ENCODE results near the gene DUSP15. TPM values are rescaled to one million over a fixed set of nuclear protein-coding genes. Genes with fewer than 3 reads are reported as not detected.

DUSP15 gene
- total and polyA plus RNA-seq, 2 of the 4 experiments (the other 2 are of a cell fraction) = not detected

DNA sequence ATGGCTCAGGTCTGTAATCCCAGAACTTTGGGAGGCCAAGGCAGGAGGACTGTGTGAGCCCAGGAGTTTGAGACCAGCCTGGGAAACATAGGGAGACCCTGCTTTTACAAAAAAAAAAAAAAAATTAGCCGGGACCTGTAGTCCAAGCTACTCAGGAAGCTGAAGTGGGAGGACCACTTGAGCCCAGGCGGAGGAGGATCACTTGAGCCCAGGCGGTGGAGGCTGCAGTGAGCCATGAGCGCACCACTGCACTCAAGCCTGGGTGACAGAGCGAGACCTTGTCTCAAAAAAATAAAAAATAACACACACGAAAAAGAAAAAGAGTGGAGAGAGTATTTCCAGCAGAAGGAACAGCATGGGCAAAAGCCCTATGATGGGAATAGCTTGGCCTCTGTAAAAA, 2.1 kb upstream of the DUSP15 start:
- dilution Hi-C loops (cut with HindIII; ENCODE audit: low sequenced_read_pairs, unreplicated experiment) = no loop called here
- H3K9me3 ChIP-seq (ENCODE audit: control insufficient read depth, insufficient read depth, low read length) = peaks cover 2% of the 10 kb centered on the region; the same call in 1 of the 2 replicates
- no peak overlapping the region for H2AK9ac ChIP-seq (replicated peaks; ENCODE audit: low read depth, low read length, poor library complexity)
- TF ChIP-seq CHD1 (IDR thresholded peaks at IDR 0.05; ENCODE audit: low read depth, low read length) (no peak), SMC3 (IDR thresholded peaks at IDR 0.05; ENCODE audit: low read depth, low read length) (no peak), RFX5 (IDR thresholded peaks at IDR 0.05; ENCODE audit: low read depth, low read length) (no peak), MAFK (IDR thresholded peaks at IDR 0.05; ENCODE audit: low read depth, low read length) (no peak), NFE2L2 (IDR thresholded peaks at IDR 0.05; ENCODE audit: low read depth, low read length) (no peak)
- TF ChIP-seq, protein P1, sequence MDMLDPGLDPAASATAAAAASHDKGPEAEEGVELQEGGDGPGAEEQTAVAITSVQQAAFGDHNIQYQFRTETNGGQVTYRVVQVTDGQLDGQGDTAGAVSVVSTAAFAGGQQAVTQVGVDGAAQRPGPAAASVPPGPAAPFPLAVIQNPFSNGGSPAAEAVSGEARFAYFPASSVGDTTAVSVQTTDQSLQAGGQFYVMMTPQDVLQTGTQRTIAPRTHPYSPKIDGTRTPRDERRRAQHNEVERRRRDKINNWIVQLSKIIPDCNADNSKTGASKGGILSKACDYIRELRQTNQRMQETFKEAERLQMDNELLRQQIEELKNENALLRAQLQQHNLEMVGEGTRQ (IDR thresholded peaks at IDR 0.05; ENCODE audit: low read depth, low read length) = no peak
- no peak overlapping the region for H3K27ac ChIP-seq (ENCODE audit: insufficient read depth, low read length)
- no peak overlapping the region for H2BK20ac ChIP-seq (ENCODE audit: low read depth, low read length)
- no peak overlapping the region for H2BK15ac ChIP-seq (ENCODE audit: low read depth, low read length)
- no peaks in the 10 kb centered on the region for H3K36me3 ChIP-seq (ENCODE audit: control insufficient read depth, insufficient read depth, low read length)
- H4K5ac ChIP-seq (ENCODE audit: low read depth, low read length) = no peak overlapping the region
- in situ Hi-C loops (cut with MboI; ENCODE audit: low sequenced_read_pairs) = no loop called here
- H2AK5ac ChIP-seq (ENCODE audit: low read depth, low read length) = no peak overlapping the region
- intact Hi-C loops (cut with micrococcal nuclease) = no loop called here
- no peak overlapping the region for H3K18ac ChIP-seq (ENCODE audit: low read depth, low read length)
- ChIA-PET CTCF (interaction anchor here (1.5 kb wide), 1 partner anchor 20 kb away, joined by 4 read pairs; no protein-coding TSS in a partner anchor), POLR2A (ENCODE audit: unreplicated experiment) (no interaction called here)
- H3K4me1 ChIP-seq (ENCODE audit: control insufficient read depth, insufficient read depth, low read length) = no peaks in the 10 kb centered on the region
- no CpG with 5 or more reads among the region's 6 CpGs for WGBS, 2 experiments (ENCODE audit: extremely low coverage in 2 of 2, insufficient read length in 1 of 2)
- H3K14ac ChIP-seq (replicated peaks; ENCODE audit: low read depth, low read length) = no peak overlapping the region
- no TSS peak for BruUV-seq (replicated peaks)
- H3K27me3 ChIP-seq (ENCODE audit: control insufficient read depth, insufficient read depth, low read length) = peaks cover 50% of the 10 kb centered on the region
- no peak overlapping the region for H3K4ac ChIP-seq (ENCODE audit: low read depth, low read length)
- ATAC-seq (ENCODE audit: low read depth) (no peak), DNase-seq (no peak)
- H3K4me2 ChIP-seq (ENCODE audit: low read depth, low read length) = no peak overlapping the region
- no peak overlapping the region for H4K91ac ChIP-seq (ENCODE audit: insufficient read depth, low read depth, low read length)
- no peak overlapping the region for H3K56ac ChIP-seq (ENCODE audit: extremely low read depth, insufficient read depth, low read length)
- no peaks in the 10 kb centered on the region for H4K20me1 ChIP-seq (ENCODE audit: insufficient read depth, low read length)
- H4K8ac ChIP-seq (ENCODE audit: low read depth in 2 of 2, low read length in 2 of 2) = no peak overlapping the region
- H3K4me3 ChIP-seq (ENCODE audit: insufficient read depth, low read depth, low read length) = no peak overlapping the region
- H3K9ac ChIP-seq (ENCODE audit: low read depth, low read length) = no peak overlapping the region
- no peak overlapping the region for H3K23ac ChIP-seq (ENCODE audit: low read depth, low read length)
- no peak overlapping the region for H2BK120ac ChIP-seq (ENCODE audit: low read depth, low read length)
- H3K79me1 ChIP-seq (ENCODE audit: low read depth in 1 of 2, low read length in 2 of 2) = no peaks in the 10 kb centered on the region
- no peak overlapping the region for H2AFZ ChIP-seq (replicated peaks; ENCODE audit: low read length, poor library complexity)
- H2BK5ac ChIP-seq (ENCODE audit: low read depth, low read length, poor library complexity, severe bottlenecking) = no peak overlapping the region
- no peaks in the 10 kb centered on the region for H3K9me1 ChIP-seq (ENCODE audit: insufficient read depth, low read length)
